ENCODE measurements around the gene PERCC1.
"Not testable (repeated sequence)": the region's sequence is repeated elsewhere in the genome, so short reads cannot be mapped to it uniquely, and the experiment has no call there.

DNA sequence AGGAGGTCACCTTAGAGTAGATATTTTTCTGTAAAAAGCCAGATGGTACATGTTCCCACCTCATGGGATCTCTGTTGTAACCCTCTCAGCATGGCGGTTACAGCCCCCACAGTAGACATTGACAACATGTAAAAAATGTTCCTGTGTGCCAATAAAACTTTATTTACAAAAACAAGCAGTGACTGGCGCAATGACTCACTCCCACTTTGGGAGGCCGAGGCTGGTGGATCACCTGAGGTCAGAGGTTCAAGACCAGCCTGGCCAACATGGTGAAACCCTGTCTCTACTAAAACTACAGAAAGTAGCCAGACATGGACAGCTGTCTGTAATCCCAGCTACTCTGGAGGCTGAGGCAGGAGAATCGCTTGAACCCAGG lies 8.8 kb downstream of the PERCC1 start:
- TF ChIP-seq, protein P1, sequence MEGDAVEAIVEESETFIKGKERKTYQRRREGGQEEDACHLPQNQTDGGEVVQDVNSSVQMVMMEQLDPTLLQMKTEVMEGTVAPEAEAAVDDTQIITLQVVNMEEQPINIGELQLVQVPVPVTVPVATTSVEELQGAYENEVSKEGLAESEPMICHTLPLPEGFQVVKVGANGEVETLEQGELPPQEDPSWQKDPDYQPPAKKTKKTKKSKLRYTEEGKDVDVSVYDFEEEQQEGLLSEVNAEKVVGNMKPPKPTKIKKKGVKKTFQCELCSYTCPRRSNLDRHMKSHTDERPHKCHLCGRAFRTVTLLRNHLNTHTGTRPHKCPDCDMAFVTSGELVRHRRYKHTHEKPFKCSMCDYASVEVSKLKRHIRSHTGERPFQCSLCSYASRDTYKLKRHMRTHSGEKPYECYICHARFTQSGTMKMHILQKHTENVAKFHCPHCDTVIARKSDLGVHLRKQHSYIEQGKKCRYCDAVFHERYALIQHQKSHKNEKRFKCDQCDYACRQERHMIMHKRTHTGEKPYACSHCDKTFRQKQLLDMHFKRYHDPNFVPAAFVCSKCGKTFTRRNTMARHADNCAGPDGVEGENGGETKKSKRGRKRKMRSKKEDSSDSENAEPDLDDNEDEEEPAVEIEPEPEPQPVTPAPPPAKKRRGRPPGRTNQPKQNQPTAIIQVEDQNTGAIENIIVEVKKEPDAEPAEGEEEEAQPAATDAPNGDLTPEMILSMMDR (IDR thresholded peaks at IDR 0.05; ENCODE audit: insufficient read depth, low read depth, low read length): not testable (repeated sequence)
- TF ChIP-seq EZH2 (IDR thresholded peaks at IDR 0.05; ENCODE audit: insufficient read depth, low read length): not testable (repeated sequence)

All from astrocyte (in vitro differentiated cells and primary cell).